GM12878 (cell line): ENCODE results near the gene IZUMO1. TPM values are rescaled to one million over a fixed set of nuclear protein-coding genes. Genes with fewer than 3 reads are reported as not detected.

Source experiments
- CHD4 ChIP-seq: fragments of 200-600 bp; sonication (generic); IDR thresholded peaks from 2 replicates; pipeline ENCODE4 v1.6.1; 2016; ENCODE audit warnings: mild to moderate bottlenecking
- EGR1 ChIP-seq, 2 experiments: IDR thresholded peaks; 1 replicate in 1 of 2; 2 replicates in 1 of 2; pipeline ENCODE4 v1.6.1; 2011 to 2012; ENCODE audit warnings: low read depth in 2 of 2, low read length in 2 of 2, borderline replicate concordance in 1 of 2, mild to moderate bottlenecking in 1 of 2, moderate library complexity in 1 of 2
- ETV6 ChIP-seq, 2 experiments: fragments of 450-650 bp in 1 of 2; IDR thresholded peaks in 1 of 2; conservative IDR thresholded peaks in 1 of 2; 2 replicates each; pipeline ENCODE4 v1.6.1; 2014; ENCODE audit warnings: antibody characterized with exemption in 1 of 2, borderline replicate concordance in 1 of 2, low read depth in 1 of 2, mild to moderate bottlenecking in 1 of 2, moderate library complexity in 1 of 2
- IKZF1 ChIP-seq: fragments of 450-650 bp; conservative IDR thresholded peaks from 2 replicates; pipeline ENCODE4 v1.6.1; 2017; ENCODE audit warnings: antibody characterized with exemption, mild to moderate bottlenecking
- IKZF2 ChIP-seq, 2 experiments: fragments of 450-650 bp; IDR thresholded peaks; 2 replicates each; pipeline ENCODE4 v1.6.1; 2017; ENCODE audit warnings: mild to moderate bottlenecking in 2 of 2, moderate library complexity in 2 of 2
- IRF4 ChIP-seq: IDR thresholded peaks from 2 replicates; pipeline ENCODE4 v1.6.1; 2011; ENCODE audit warnings: low read depth, low read length
- KLF5 ChIP-seq: fragments of 450-650 bp; IDR thresholded peaks from 2 replicates; pipeline ENCODE4 v1.6.1; 2014; ENCODE audit warnings: mild to moderate bottlenecking; ENCODE audit not compliant: partially characterized antibody
- MEF2B ChIP-seq: fragments of 450-650 bp; IDR thresholded peaks from 2 replicates; pipeline ENCODE4 v1.6.1; 2018; ENCODE audit warnings: mild to moderate bottlenecking, moderate library complexity; ENCODE audit not compliant: partially characterized antibody, poor library complexity, severe bottlenecking
- NR2F1 ChIP-seq: fragments of 450-650 bp; conservative IDR thresholded peaks from 2 replicates; pipeline ENCODE4 v1.6.1; 2017; ENCODE audit warnings: mild to moderate bottlenecking
- PAX5 ChIP-seq: IDR thresholded peaks from 2 replicates; pipeline ENCODE4 v1.6.1; 2011; ENCODE audit warnings: low read depth, low read length, borderline replicate concordance
- PAX8 ChIP-seq: fragments of 450-650 bp; IDR thresholded peaks from 2 replicates; pipeline ENCODE4 v1.6.1; 2017; ENCODE audit warnings: mild to moderate bottlenecking, moderate library complexity
- RAD21 ChIP-seq: IDR thresholded peaks from 2 replicates; pipeline ENCODE4 v1.6.1; 2011; ENCODE audit warnings: mild to moderate bottlenecking, low read depth, low read length, moderate library complexity; ENCODE audit not compliant: insufficient read depth
- RCOR1 ChIP-seq: conservative IDR thresholded peaks from 2 replicates; pipeline ENCODE4 v1.6.1; 2012; ENCODE audit warnings: low read depth, low read length, improper control_type of control experiment
- RELB ChIP-seq: fragments of 450-650 bp; IDR thresholded peaks from 2 replicates; pipeline ENCODE4 v1.6.1; 2017; ENCODE audit warnings: low read depth, mild to moderate bottlenecking, moderate library complexity
- REST ChIP-seq: IDR thresholded peaks from 2 replicates; pipeline ENCODE4 v1.6.1; 2012; ENCODE audit warnings: mild to moderate bottlenecking, low read depth, low read length
- ZNF207 ChIP-seq: fragments of 450-650 bp; IDR thresholded peaks from 2 replicates; pipeline ENCODE4 v1.6.1; 2014; ENCODE audit warnings: antibody characterized with exemption, mild to moderate bottlenecking, borderline replicate concordance
- ZZZ3 ChIP-seq: IDR thresholded peaks from 2 replicates; pipeline ENCODE4 v1.6.1; 2011; ENCODE audit warnings: low read depth; ENCODE audit not compliant: control insufficient read depth, insufficient read length
- polyA plus RNA-seq, 11 experiments: library from polyadenylated mRNA; depleted of rRNA in 4 of 11; unstranded in 6 of 11; stranded (reverse) in 5 of 11; fragments of >200 nt; fragmentation: Nextera tagmentation in 4 of 11; fragmentation: Illumina TruSeq in 1 of 11; extraction: Ambion mirVana in 4 of 11; extraction: Trizol in 1 of 11; gene quantifications; 1 replicate in 1 of 11; 2 replicates in 10 of 11; pipeline versions ENCODE4 v1.2.1 to v1.2.3, GENCODE V29; 2011 to 2016; ENCODE audit warnings: inconsistent platforms in 2 of 11, missing spikeins in 2 of 11, low read depth in 1 of 11
- total RNA-seq, 4 experiments: library from RNA; depleted of rRNA in 3 of 4; stranded (reverse); fragments of >200 nt in 3 of 4; fragmentation: Illumina TruSeq in 1 of 4; extraction: Trizol in 1 of 4; gene quantifications; 2 replicates each; pipeline versions ENCODE4 v1.2.1 to v1.2.3, GENCODE V29; 2013 to 2021
- TF ChIP-seq, protein P1 (sequence below): fragments of 450-650 bp; IDR thresholded peaks from 2 replicates; pipeline ENCODE4 v1.6.1; 2018; ENCODE audit warnings: mild to moderate bottlenecking, low read depth, moderate library complexity; ENCODE audit not compliant: partially characterized antibody
- TF ChIP-seq, protein P2 (sequence below): fragments of 450-650 bp; formaldehyde crosslinking; IDR thresholded peaks from 2 replicates; pipeline ENCODE4 v1.4.0; 2022; ENCODE audit warnings: mild to moderate bottlenecking, moderate library complexity

The IZUMO1 gene
- total and polyA plus RNA-seq, 10 of the 15 experiments (the other 5 are each of a cell fraction or from before 2014, with no cell fraction given) = not detected

DNA sequence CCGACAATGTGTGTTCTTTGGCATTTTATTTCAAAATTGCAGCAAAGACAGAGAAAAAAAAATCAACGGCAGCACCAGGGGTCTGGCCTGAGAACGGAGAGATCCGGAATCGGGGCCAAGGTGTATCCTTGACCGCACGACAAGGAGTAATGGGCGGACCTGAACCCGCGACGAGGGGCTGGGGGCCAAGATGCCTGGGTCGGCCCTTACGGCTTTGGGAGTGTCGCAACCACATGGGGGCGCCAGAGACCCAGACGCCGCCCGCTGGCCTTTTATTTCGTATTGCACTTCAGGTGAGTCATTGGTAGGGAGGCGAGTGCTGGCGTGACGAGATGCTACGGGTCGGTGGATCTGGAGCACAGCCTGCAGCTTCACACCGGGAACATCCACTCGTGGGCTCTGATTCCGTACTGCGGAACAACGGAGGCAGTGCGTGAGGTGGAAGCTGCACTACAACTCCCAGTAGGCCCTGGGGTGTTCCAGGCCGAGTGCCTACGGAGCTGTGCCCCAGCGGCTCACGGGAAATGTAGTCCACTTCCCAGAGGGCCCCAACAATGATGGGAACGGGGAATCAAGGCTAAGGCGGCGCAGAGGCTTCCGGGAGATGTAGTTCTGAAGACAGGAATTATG lies 48.5 kb upstream of the IZUMO1 start (continued):
- TF ChIP-seq, protein P1, sequence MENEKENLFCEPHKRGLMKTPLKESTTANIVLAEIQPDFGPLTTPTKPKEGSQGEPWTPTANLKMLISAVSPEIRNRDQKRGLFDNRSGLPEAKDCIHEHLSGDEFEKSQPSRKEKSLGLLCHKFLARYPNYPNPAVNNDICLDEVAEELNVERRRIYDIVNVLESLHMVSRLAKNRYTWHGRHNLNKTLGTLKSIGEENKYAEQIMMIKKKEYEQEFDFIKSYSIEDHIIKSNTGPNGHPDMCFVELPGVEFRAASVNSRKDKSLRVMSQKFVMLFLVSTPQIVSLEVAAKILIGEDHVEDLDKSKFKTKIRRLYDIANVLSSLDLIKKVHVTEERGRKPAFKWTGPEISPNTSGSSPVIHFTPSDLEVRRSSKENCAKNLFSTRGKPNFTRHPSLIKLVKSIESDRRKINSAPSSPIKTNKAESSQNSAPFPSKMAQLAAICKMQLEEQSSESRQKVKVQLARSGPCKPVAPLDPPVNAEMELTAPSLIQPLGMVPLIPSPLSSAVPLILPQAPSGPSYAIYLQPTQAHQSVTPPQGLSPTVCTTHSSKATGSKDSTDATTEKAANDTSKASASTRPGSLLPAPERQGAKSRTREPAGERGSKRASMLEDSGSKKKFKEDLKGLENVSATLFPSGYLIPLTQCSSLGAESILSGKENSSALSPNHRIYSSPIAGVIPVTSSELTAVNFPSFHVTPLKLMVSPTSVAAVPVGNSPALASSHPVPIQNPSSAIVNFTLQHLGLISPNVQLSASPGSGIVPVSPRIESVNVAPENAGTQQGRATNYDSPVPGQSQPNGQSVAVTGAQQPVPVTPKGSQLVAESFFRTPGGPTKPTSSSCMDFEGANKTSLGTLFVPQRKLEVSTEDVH = no peak
- no peak for TF ChIP-seq PAX8
- TF ChIP-seq RELB = peak; percentile 76
- TF ChIP-seq ETV6 (conservative IDR thresholded peaks at IDR 0.05 in 1 of 2, IDR thresholded peaks at IDR 0.05 in 1 of 2; ENCODE audit: borderline replicate concordance in 1 of 2, low read depth in 1 of 2) = no peak
- TF ChIP-seq, protein P2, sequence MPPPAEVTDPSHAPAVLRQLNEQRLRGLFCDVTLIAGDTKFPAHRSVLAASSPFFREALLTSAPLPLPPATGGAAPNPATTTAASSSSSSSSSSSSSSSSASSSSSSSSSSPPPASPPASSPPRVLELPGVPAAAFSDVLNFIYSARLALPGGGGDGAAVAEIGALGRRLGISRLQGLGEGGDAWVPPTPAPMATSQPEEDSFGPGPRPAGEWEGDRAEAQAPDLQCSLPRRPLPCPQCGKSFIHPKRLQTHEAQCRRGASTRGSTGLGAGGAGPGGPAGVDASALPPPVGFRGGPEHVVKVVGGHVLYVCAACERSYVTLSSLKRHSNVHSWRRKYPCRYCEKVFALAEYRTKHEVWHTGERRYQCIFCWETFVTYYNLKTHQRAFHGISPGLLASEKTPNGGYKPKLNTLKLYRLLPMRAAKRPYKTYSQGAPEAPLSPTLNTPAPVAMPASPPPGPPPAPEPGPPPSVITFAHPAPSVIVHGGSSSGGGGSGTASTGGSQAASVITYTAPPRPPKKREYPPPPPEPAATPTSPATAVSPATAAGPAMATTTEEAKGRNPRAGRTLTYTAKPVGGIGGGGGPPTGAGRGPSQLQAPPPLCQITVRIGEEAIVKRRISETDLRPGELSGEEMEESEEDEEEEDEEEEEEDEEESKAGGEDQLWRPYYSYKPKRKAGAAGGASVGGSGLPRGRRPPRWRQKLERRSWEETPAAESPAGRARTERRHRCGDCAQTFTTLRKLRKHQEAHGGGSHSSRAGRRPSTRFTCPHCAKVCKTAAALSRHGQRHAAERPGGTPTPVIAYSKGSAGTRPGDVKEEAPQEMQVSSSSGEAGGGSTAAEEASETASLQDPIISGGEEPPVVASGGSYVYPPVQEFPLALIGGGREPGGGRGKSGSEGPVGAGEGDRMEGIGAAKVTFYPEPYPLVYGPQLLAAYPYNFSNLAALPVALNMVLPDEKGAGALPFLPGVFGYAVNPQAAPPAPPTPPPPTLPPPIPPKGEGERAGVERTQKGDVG = no peak
- no peak for TF ChIP-seq IRF4
- peak; percentile 100 for TF ChIP-seq IKZF1
- no peak for TF ChIP-seq EGR1 (IDR thresholded peaks at IDR 0.05; ENCODE audit: borderline replicate concordance in 1 of 2, low read depth in 2 of 2, low read length in 2 of 2)
- no peak for TF ChIP-seq RCOR1
- TF ChIP-seq IKZF2 (IDR thresholded peaks at IDR 0.05) = peak; percentile 72 to 78
- no peak for TF ChIP-seq MEF2B
- no peak for TF ChIP-seq NR2F1
- TF ChIP-seq ZNF207 = peak; percentile 90; the same call in 1 of the 2 replicates
- peak; percentile 39; the same call in 1 of the 2 replicates for TF ChIP-seq PAX5
- TF ChIP-seq ZZZ3 = no peak
- peak; percentile 84 for TF ChIP-seq RAD21
- TF ChIP-seq REST = no peak
- TF ChIP-seq KLF5 = peak; percentile 67
- TF ChIP-seq CHD4 = no peak
